COLO668 (cell line): ENCODE data around the gene ATOSB.
"Not testable (repeated sequence)": the region's sequence is repeated elsewhere in the genome, so short reads cannot be mapped to it uniquely, and the experiment has no call there.

Source experiments
- DNase-seq: peaks from one replicate; lab custom pipeline; 2025; ENCODE audit not compliant: unreplicated experiment; lab: John Stamatoyannopoulos, UW

The ATOSB gene, protein sequence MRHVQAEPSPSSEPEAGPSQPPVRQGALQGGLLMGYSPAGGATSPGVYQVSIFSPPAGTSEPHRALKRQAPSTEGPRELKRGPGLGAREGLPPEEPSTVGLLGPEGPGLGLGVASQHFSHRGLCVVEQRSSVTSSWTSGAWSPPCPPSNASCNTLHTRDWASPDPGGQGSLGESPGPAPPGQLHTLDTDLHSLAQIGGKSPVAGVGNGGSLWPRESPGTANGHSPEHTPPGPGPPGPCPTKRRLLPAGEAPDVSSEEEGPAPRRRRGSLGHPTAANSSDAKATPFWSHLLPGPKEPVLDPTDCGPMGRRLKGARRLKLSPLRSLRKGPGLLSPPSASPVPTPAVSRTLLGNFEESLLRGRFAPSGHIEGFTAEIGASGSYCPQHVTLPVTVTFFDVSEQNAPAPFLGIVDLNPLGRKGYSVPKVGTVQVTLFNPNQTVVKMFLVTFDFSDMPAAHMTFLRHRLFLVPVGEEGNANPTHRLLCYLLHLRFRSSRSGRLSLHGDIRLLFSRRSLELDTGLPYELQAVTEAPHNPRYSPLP

DNA sequence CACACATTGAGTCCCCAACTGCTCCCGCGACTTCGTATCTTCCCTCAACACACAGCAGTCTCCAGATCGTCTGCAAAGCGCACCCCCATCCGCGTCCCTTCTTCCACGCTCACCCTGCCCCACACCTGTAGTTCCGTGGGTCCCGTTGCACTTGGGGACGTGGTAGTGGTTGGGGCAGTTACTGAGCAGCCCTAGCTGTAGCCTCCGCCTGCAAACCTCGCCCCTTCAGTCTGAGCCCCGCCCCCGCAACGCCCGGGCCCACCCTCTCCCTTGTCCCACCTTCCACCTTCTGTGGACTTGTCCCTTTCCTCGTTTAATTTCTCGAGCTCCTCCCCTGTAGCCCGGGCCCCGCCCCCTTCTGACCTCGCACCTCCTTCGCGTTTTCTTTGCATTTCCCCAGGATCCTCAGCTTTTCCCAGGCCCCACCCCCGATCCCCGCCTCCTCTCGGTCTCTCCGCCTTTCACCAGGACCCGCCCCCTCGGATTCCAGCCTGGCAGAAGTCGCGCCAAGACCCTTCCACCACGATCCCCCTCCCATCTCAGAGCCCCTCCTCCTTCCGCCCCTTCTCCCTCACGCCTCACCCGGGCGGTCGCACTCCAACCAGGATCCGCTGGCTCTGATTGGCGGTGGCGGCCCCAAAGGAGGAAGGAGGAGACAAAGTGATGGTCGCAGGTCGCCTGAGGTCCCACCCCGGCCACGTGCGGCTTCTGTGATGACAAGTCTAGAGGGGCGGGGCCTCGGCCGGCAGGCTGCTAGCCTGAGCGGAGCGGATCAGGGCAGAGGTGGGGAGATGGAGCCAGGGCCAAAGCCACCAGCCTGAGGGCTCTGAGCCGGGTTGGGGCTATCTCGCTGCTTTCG is at the start of gene ATOSB:
TSS of gene ATOSB (minus strand) at position 183 of the 859 bp plus-strand sequence. CDS start 7,588 bp downstream, outside the sequence.
- peak; percentile 91 for DNase-seq

DNA sequence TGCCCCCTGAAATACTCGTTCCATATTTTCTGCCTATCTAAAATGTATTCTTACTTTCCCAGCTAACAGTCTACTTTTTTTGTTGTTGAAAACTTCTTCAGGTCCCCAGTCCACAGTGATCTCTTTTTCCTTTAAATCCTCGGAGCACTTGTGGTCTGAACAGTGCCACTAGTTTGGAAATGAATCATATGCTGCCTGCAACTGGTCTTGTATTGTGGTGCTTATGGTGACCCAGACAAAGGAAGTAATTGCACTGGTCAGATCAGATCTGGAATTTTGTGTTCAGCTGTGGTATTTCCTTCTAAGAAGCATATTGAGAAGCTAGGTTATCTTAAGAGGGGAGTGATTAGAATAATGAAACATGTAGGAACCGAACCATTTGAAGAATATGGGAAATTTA is 49.0 kb upstream of the ATOSB start:
- DNase-seq = no peak

DNA sequence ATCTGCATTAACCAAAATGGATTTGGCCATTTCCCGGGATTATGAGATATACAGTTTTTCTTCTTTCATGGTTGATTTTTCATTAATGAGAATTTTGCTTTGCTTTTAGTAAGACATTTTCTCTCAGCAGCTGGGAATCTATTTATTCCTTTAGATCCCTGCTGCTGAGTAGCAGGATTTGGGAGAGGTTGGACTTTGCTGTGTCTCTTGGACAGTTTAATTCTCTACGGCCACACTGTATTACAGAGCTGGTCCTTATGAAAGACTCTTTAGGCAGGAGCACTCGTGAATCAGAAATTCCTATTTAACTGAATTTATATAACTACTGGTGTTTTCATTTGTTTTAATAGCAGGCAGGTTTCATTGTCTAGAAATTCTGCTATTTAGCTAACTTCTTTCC is 47.8 kb upstream of the ATOSB start:
- DNase-seq = no peak

DNA sequence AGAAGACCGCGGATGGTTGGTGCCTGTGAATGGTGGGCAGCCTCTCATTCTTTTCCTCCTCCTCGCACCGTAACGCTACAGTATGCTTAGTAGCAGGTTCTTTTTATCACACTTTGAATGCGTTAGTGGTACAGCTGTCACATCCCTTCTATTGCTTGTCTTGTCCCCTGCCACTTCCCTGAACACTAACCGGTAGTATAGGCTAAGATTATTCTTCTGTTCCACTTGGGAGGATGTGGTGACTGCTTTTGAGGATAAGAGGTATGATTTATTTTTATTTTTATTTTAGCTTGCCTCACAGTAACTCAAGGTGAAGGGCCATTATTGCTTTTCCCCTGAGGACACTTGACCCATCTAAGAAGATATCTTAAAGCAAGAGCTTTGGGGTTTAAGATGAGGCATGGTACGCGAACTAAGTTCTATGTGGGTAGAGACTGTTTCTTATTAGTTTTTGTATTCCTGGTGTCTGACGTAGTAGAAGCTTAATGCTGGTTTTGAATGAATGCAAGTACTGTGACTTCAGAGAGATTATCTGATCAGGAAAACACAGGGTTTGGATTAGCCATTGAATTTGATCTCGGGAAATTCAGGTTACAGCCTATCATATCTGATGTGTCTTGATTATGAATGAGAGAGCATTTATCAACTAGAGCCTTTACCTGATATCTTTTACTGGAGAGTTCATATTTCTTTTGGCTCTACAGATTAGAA is 47.1 kb upstream of the ATOSB start:
- no peak for DNase-seq

DNA sequence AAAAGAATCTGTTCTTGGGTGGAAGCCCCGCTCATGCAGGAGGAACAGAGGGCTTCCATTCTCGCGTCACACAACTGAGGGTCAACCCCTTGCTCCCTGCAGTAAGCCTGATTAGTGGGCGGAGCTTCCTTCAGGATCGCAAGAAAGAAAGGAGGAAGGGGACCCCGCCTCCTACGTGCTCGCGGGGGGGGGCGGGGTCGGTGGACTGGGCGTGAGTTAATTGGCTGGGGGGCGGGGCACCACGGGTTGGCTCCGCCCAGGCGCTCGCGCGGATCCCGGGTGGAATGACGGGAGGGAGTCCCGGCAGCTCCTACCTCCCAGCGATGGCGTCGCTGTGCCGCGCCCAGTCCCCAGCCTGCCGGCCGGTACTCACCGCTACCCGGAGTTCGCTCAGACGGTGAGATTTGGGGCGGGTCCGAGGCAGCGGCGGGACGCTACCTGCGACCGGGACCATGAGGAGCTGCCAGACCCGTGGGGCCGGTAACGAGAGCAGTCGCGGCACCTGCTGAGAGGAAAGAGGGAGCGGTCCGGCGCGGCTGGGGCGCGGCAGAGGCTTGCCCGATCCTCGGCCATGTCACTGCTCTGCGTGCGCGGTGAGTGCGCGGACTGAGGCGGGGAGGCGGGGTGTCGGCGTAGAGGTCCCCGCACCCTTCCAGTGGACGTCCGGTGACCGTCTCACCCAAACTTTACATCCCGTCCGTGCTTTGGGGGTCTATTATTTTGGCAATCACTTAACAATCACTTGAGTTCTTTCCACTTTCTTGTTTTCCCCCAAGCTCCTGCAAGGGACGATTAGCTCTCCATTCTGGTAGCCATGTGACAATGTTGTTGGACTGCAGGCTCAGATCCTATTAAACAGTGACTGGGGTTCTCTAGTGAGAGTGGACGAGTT is 46.3 kb upstream of the ATOSB start, which contains the start of gene UNC13B:
TSS of gene UNC13B (plus strand) at position 297 of the 892 bp plus-strand sequence. CDS start at position 572, 275 bp downstream.
- peak; percentile 93 for DNase-seq

DNA sequence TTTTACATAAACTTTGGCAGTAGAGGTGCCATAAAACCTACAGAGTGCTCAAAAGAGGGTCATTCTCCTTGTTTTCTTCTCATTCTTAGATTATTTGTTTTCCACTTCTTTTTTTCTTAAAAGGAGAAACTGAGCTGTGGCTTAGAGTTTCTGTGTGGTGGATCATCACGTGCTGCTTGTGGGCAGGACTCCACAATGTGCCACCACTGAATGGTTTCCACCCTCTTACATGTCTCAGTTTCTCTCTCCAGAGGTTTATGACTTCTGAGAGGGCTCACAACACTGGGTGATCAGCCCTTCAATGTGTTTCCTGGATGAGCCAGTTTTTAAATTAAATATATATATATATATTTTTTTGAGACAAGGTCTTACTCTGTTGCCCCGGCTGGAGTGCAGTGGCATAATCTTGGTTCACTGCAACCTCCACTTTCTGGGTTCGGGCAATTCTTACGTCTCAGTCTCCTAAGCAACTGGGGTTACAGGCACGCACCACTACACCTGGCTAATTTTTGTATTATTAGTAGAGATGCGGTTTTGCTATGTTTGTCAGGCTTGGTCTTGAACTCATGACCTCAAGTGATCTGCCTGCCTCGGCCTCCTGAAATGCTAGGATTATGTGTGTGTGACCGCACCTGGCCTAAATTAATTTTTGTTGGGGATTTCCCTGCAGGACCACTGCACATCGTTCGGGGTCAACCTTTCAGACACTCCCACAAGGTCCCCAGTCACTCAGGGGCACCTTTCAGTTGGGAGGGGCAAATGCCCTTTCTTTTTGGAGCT is 43.0 kb upstream of the ATOSB start:
- DNase-seq = no peak

DNA sequence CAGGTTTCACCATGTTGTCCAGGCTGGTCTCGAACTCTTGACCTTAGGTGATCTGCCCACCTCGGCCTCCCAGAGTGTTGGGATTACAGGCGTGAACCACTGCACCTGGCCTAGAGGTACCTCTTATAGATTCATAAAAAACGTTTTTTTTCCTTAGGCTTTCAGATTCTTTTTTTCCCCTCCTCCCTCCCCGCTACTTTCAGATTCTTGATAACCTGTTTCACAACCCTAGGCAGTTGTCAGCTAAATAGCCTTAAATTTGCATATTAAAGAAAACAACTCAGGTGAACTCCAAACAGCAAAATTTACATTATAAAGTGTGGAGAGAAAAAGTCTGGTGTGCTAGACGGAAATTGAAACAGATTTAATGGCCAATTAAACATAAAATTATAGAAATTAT is 42.2 kb upstream of the ATOSB start:
- not testable (repeated sequence) for DNase-seq

DNA sequence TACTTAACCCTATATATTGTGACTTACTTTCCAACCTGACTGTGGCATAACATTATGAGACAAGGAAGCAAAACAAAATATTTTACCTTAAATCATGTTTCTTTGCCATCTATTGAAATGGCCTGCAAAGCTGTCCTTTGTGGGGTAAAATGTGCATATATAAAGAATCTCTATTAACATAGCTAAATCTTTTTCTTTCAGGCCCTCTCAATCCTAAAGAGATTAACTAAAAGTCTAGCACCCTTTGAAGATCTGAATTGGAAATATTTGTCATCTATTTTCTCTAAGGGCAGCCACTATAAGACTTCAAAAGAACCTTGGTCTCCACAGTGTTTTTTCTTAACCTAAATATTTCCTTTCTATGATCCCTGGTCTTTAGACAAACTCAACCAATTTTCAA is 41.1 kb upstream of the ATOSB start:
- DNase-seq = no peak

DNA sequence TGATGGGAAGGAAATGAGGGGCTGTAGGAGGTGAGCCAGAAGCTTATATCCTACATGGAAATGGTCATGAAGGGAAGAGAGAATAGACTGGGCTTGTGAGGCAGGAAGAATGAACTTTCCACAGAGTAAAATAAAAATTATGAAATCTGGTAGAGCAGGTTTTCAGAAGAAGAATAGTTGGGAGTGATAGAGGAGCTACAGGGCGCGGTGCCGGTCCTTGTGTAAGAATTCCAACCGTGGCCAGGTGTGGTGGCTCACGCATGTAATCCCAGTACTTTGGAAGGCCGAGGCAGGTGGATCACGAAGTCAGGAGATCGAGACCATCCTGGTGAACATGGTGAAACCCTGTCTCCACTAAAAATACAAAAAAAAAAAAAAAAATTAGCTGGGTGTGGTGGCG is 37.3 kb upstream of the ATOSB start:
- DNase-seq = no peak

DNA sequence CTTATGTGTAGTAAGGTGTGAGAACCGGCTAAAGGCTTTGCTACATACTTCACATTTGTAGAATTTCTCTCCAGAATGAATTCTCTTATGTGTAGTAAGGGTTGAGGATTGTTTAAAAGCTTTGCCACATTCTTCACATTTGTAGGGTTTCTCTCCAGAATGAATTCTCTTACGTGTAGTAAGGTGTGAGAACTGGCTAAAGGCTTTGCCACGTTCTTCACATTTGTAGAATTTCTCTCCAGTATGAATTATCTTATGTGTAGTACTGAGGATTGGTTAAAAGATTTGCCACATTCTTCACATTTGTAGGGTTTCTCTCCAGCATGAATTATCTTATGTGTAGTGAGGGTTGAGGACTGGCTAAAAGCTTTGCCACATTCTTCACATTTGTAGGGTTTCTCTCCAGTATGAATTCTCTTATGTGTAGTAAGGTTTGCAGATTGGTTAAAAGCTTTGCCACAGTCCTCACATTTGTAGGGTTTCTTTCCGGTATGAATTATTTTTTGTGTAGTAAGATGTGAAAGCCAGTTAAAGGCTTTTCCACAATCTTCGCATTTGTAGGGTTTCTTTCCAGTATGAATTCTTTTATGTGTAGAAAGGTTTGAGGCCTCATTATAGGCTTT is 32.4 kb upstream of the ATOSB start:
- not testable (repeated sequence) for DNase-seq

DNA sequence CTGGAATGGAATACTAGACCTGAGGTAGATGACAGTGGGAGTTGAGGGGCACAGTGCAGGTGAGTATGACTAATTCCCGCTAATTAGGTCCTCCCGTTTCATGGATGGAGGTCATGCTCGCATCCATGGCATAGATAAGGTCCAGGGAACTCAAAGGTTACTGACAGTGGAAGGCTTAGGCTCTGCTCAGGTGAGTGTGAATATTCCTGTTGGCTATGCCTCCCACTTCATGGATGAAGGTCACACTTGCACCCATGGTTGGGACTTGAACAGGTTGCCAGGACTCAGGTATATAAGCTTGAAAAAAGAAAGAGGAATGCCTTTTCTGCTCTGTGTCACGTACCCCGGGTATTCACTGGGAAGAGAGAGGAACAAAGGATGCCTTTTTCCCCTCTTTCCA is 26.4 kb upstream of the ATOSB start:
- DNase-seq = no peak

DNA sequence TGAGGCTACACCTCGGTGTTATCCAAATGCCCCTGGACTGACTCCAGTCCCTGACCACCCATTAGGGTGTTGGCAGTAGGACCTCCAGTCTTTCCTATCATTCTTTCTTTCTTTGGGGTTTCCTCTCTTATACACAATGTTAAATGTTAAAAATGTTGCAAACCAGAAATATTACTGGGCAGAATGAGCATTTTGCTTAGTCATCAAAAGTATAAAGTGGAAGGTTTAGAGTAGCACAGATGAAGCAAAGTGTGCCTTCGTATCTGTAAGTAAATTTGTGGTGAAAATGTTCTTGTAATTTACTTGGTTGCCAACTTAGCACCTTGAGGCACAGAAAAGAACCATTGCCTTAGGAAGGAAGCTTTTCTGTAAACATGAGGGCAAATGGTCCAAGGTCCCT is 24.4 kb upstream of the ATOSB start:
- no peak for DNase-seq

DNA sequence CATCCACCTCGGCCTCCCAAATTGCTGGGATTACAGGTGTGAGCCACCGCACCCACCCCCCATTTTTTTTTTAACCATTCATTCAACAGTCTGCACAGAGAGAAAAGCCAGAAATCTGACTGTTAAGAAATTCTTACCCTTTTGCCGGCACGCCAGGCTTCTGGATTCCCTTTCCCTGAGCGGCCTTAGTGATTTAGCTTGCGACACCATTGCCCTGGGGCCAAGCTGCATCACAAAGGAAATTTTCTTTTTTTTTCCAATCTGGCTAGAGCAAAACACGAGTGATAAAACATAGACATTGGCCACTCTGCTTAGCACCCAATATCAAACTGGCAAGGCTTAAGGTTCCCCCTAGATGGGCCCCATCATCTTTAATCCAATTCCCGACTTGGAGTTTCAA is 21.2 kb upstream of the ATOSB start:
- DNase-seq = no peak

DNA sequence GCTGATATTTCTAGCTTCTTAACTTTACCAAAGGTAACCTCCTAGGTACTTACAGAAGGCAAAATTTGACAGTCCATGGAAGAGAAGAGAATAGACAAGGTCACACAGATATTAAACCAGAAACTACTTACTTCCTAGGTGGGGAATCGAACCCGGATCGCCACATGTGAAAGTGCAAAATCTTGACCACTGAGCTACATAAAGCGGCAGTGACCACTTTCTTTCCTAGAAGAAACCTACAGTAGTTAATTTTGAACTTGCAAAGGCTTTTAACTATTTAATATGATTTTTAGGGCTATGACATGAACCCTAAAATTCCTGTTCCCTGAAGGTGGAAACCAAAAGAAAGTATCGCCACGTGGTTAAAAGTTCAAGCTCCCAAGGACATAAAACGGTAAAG is 20.3 kb upstream of the ATOSB start:
- DNase-seq = no peak

DNA sequence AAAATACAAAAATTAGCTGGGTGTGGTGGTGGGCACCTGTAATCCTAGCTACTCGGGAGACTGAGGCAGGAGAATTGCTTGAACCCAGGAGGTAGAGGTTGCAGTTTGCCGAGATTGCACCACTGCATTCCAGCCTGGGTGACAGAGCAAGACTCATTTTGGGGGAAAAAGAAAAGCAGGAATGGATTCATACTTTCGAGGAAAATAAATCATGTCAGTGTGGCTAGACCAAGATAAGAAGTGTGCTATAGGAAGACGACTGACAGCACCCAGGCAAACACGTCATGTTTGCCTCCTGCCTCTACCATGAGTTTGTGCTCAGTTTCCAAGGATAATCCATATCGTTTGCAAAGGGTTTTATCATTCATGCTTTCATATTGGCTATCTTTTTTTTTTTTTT is 19.3 kb upstream of the ATOSB start:
- no peak for DNase-seq

DNA sequence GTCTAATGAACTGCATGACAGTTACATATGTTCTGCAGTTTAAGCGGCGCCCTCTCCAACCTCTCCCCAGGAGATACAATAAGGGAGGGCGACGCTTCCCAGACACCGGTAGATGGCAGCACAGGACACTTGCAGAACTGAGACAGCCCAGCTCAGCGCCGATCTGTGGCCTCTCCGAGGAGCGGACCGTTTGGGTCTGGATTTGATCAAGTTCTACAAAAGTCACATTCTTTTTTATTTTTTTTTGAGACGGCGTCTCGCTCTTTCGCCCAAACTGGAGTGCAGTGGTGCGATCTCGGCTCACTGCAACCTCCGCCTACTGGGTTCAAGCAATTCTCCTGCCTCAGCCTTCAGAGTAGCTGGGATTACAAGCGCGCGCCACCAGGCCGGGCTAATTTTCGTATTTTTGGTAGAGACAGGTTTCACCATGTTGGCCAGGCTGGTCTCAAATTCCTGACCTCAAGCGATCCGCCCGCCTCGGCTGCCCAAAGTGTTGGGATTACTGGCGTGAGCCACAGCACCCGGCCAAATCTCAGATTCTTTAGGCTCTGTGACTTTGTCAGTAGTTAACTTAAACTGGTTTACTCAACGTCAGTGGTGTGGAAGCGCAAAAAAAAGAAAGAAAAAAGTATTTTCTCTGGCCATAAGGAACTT is 1.4 kb upstream of the ATOSB start:
- DNase-seq = peak; percentile 87

DNA sequence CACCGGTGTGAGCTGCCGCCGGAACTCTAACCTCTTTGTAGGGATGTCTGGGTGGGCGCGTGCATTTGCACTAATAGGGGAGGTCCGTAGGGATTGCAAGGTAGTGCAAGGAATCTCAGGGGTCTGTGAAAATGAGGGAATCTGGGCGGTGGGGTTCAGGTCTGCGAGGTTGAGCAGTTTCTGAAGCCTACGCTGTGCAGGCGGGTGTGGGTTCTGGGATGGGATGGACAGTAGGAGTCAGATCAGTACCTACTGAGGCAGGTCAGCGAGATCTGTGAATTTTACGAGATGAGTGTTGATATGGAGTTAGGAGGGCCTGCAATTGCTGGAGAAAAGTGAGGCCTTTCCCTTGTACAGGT is 856 bp upstream of the ATOSB start:
- no peak for DNase-seq

DNA sequence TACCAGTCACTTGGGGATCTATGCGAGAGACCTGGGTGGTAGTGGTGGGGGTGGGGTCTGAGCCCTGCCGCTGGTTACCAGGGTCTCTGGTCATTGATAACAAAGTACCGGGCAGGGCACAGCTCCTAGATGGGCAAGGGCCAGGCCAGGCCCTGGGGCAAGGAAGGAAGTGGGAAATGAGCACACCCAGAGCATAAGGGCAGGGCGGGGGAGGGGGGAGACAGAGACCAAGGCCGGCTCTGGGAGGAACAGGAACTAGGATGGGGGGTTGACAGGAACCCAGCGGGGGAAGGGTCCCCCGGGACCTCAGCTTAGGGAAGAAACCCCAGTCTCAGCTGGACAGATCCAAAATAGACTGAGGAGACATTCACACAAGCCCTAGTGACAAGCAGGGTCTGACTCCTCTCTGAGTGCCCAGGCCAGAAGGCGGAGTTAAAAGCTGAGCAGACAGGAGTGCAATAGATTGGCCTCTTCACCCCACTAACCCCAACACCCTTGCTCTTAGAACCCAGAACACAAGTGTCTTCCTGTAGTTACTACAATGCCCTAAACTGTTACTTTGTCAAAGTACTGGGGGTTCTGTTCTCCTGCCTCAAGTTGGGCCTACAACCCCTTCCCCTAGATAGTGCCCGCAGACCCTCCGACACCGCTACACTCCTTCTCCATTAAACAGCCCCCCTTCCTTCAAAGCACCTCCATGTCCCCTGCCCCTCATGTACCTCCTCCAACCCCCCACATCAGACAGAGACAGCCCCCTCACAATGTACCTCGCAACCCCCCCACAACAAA is 628 bp downstream of the ATOSB start:
- peak; percentile 19 for DNase-seq
